Adrenal gland (tissue), 12 donors: ENCODE measurements around the gene LEUTX. TPM values are rescaled to one million over a fixed set of nuclear protein-coding genes. Genes with fewer than 3 reads are reported as not detected.

ENCODE experiments used
- DNase-seq, 7 donors: peaks; one replicate each; pipeline ENCODE4 v3.0.0-alpha.2; 2019 to 2020
- H3K27ac ChIP-seq, 5 donors: fragments of 200-600 bp; sonication (generic) in 4 of 5; 1 replicate in 3 of 5; 2 replicates in 2 of 5; pipeline versions ENCODE4 v1.5.1 to v1.8.0; 2016 to 2020; ENCODE audit warnings: mild to moderate bottlenecking in 1 of 5
- H3K27me3 ChIP-seq: fragments of 200-600 bp; 2 replicates; pipeline ENCODE4 v1.8.0; 2021
- H3K36me3 ChIP-seq, 2 donors: fragments of 200-600 bp; replicated peaks in 1 of 2; 1 replicate in 1 of 2; 2 replicates in 1 of 2; pipeline versions ENCODE4 v1.5.1 to v1.8.0; 2018 to 2022
- H3K4me1 ChIP-seq, 2 donors: fragments of 200-600 bp; replicated peaks in 1 of 2; 1 replicate in 1 of 2; 2 replicates in 1 of 2; pipeline versions ENCODE4 v1.5.1 to v1.8.0; 2018 to 2021
- H3K4me3 ChIP-seq, 4 donors: fragments of 200-600 bp; sonication (generic) in 3 of 4; one replicate each; pipeline ENCODE4 v1.5.1; 2016 to 2018
- H3K9me3 ChIP-seq, 3 donors: fragments of 200-600 bp; sonication (generic) in 1 of 3; replicated peaks in 1 of 3; 1 replicate in 2 of 3; 2 replicates in 1 of 3; pipeline versions ENCODE4 v1.5.1 to v1.8.0; 2016 to 2021
- POLR2A ChIP-seq, 2 donors: fragments of 450-650 bp; IDR thresholded peaks; one replicate each; pipeline ENCODE4 v1.6.1; 2017; ENCODE audit warnings: antibody characterized with exemption in 2 of 2, mild to moderate bottlenecking in 2 of 2, moderate library complexity in 1 of 2
- WGBS, 4 donors: extraction: QIAGEN DNeasy Blood & Tissue Kit in 2 of 4; methylation state at CpG; one replicate each; pipeline versions ENCODE4 v1.1.5 to v1.1.7; 2013 to 2017; 5-methylcytosine and 5-hydroxymethylcytosine counted together
- intact Hi-C, 2 donors: fragments of 100-400 bp; cut with DNase I; formaldehyde crosslinking; loops; one replicate each; pipeline versions ENCODE4 v1.14.1 to v1.15.0; 2022 to 2023
- polyA plus RNA-seq, 3 donors: library from polyadenylated mRNA; stranded (reverse); fragments of 200-250 nt in 2 of 3; fragments of 350-450 nt in 1 of 3; fragmentation: Illumina TruSeq in 1 of 3; extraction: RNeasy Lipid Tissue Mini Kit (QIAGEN cat#74804) in 1 of 3; gene quantifications; one replicate each; pipeline ENCODE4 v1.2.3, GENCODE V29; 2013 to 2014
- total RNA-seq, 9 donors: library from RNA; depleted of rRNA in 4 of 9; stranded (reverse); fragments of >200 nt in 4 of 9; fragments of 120-200 nt in 1 of 9; fragmentation: NEBNext Ultra II Directional in 1 of 9; extraction: Animal tissue kit (Norgen Biotek cat#: 25700) in 1 of 9; gene quantifications; one replicate each; pipeline versions ENCODE4 v1.1.0 to v1.2.4, GENCODE V29; 2013 to 2023
- TF ChIP-seq, protein P1 (sequence below), 6 experiments: fragments of 450-650 bp in 4 of 6; fragments of 200-600 bp in 2 of 6; sonication (generic) in 1 of 6; IDR thresholded peaks; 1 replicate in 5 of 6; 2 replicates in 1 of 6; pipeline versions ENCODE4 v1.5.1 to v1.8.0; 2016 to 2021; ENCODE audit warnings: antibody characterized with exemption in 6 of 6, mild to moderate bottlenecking in 2 of 6, moderate library complexity in 1 of 6
- donor health status: healthy with polysubstance abuse.
- donor health status: Bipolar disorder and iron deficiency.
- donor health status: DM: yes; HTN: yes; CAD: no.
- donor health status: DM: no; HTN: no; CAD: no.
- donor health status: DM: no; HTN: no; CAD: no.
- donor health status: DM: yes; HTN: yes; CAD: no.

The LEUTX gene
- total and polyA plus RNA-seq, 12 donors, result not detected

DNA sequence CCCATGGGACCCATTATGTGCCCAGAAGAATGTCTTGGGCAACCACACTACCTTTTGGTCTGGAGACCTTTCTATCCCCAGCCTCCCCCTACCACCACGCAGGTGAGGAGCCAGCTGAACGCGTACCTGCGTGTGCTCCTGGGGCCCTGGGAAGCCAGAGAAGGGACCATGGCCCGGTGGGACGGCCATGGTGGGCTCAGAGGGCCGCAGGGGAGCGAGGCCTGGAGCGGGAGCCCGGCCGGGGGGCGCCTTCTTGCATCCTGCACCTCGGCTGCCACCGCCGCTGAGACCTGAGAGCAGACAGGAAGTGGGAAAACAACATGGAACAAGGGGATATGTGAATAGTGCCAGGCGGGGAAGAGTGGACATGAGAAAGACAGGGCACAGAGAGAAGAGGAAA, 53.0 kb downstream of the LEUTX start:
- Histone ChIP-seq H3K27ac (no peak overlapping the region), H3K9me3 (no peaks in the 10 kb centered on the region), H3K4me1 (peaks cover 14 to 21% of the 10 kb centered on the region in 2 donors), H3K36me3 (peaks cover 0 to 72% of the 10 kb centered on the region in 2 donors), H3K27me3 (no peaks in the 10 kb centered on the region), H3K4me3 (no peak overlapping the region)
- no peak for TF ChIP-seq POLR2A (IDR thresholded peaks at IDR 0.05)
- TF ChIP-seq, protein P1, sequence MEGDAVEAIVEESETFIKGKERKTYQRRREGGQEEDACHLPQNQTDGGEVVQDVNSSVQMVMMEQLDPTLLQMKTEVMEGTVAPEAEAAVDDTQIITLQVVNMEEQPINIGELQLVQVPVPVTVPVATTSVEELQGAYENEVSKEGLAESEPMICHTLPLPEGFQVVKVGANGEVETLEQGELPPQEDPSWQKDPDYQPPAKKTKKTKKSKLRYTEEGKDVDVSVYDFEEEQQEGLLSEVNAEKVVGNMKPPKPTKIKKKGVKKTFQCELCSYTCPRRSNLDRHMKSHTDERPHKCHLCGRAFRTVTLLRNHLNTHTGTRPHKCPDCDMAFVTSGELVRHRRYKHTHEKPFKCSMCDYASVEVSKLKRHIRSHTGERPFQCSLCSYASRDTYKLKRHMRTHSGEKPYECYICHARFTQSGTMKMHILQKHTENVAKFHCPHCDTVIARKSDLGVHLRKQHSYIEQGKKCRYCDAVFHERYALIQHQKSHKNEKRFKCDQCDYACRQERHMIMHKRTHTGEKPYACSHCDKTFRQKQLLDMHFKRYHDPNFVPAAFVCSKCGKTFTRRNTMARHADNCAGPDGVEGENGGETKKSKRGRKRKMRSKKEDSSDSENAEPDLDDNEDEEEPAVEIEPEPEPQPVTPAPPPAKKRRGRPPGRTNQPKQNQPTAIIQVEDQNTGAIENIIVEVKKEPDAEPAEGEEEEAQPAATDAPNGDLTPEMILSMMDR (IDR thresholded peaks at IDR 0.05), result no peak
- no peak for DNase-seq
- intact Hi-C loops, result no loop called here
- WGBS, 4 donors, result 90 to 93% (median 90%) methylated on average over 16 of the region's 16 CpGs

DNA sequence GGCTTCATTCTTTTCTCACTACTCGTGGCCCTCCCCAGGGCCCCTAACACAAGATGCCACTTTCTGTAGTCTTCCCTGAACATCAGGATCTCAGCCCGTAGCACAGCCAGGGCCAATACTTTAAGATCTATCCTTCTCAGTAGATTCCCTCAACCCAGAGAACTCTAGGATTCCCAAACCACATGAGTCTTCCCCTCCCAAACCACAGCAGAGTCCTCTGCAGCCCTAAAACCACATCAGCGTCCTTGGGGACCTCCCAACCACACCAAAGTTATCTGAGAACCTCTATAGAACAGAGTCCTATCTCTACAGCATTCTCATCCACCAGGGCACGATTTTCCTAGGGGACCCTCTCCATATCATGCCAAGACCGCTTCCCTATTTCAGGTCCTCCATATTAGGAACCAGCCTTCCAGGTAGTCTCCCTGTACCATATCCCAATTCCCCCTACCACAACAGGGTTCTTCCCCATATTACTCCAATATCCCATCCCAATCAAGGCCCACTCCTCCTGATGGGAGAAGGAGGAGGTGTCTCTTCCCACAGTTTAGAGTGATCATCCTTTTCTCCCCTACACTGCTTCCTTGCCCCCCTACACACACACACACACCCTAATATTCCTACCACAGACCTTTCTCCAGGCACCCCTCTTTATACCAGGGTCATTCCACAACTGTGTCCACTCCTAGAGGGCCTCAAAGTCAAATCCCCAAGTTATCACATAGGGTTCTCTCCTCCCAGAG, 53.9 kb downstream of the LEUTX start:
- Histone ChIP-seq H3K4me3 (peak overlapping the region in 3 of 4 donors; percentile 53 to 91 (median 84)), H3K36me3 (peaks cover 0 to 72% of the 10 kb centered on the region in 2 donors), H3K27ac (peak overlapping the region in 3 of 5 donors; percentile 76 to 87 (median 83)), H3K4me1 (peaks cover 14 to 21% of the 10 kb centered on the region in 2 donors), H3K27me3 (no peaks in the 10 kb centered on the region), H3K9me3 (no peaks in the 10 kb centered on the region)
- intact Hi-C loops, result no loop called here
- 41 to 61% (median 54%) methylated on average over 5 of the region's 5 CpGs for WGBS, 4 donors
- DNase-seq, result no peak
- TF ChIP-seq, protein P1 (IDR thresholded peaks at IDR 0.05), result no peak
- TF ChIP-seq POLR2A (IDR thresholded peaks at IDR 0.05), result no peak

DNA sequence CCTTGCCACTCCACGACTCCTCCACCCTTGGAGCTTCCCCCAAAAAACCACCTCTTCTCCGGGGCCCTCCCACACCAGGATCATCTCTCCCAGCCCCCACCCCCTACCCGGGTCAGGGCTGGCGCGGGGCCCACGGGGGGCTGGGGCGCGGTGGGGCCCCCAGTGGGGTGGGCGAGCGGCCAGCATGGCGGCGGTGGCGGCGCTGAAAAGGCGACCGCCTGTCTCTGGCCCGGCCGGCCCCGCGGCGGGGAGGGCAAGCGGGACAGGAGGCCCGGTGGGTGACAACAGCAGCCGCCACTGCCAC, 54.5 kb downstream of the LEUTX start:
- no peak for TF ChIP-seq POLR2A (IDR thresholded peaks at IDR 0.05)
- TF ChIP-seq, protein P1 (IDR thresholded peaks at IDR 0.05), result no peak
- peak overlapping the region in 4 of 5 donors; percentile 44 to 87 (median 80) for H3K27ac ChIP-seq
- peaks cover 14 to 21% of the 10 kb centered on the region in 2 donors for H3K4me1 ChIP-seq
- WGBS, 4 donors, result 0 to 3% (median 1%) methylated on average over 2 to 24 of the region's 24 CpGs
- intact Hi-C loops, result no loop called here
- H3K36me3 ChIP-seq, result peaks cover 0 to 72% of the 10 kb centered on the region in 2 donors
- peak overlapping the region; percentile 53 to 91 (median 83) for H3K4me3 ChIP-seq
- DNase-seq, result no peak
- no peaks in the 10 kb centered on the region for H3K9me3 ChIP-seq
- no peaks in the 10 kb centered on the region for H3K27me3 ChIP-seq

DNA sequence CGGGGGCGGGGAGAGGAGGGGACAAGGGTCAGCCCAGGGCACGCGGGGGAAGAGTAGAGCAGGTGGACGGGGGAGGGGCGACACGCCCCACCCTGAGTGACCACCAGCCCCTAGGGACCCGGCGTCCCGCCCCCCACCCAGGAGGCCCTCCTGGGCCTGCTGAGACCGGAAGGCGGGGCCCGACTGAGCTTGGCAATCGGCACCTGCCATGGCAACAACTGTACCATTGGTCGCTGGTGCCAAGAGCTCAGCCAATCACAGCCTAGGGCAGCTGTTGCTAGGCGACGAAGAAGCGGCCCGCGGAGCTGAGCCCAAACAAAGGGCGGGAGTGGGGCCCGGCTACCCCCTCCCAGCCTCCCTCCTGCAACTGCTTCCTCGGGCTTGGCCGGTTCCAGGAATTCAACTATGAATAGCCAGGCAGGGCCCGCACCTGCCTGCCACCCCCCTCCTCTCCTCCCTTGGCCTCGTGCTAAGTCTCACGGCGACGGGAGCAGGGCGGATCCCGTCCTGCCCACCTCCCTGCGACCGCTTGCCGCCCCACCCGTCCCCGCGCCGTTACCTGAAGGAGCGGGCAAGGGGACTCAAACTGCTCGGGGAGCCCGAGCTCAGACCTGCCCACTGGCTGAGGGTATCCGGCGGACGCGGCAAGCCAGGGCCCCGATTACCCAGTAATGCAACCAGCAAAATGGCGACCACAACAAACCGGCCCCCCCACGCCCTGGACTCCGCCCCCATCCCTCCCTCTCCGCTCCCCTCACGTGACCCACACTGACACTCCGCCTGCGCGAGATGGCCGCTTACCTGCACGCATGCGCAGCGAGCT, 55.0 kb downstream of the LEUTX start, which contains the start of gene DYRK1B:
TSS of gene DYRK1B (minus strand) at position 699 of the 823 bp plus-strand sequence. CDS start 2,295 bp downstream, outside the sequence.
- 0 to 1% (median 1%) methylated on average over 19 to 58 of the region's 59 CpGs for WGBS, 4 donors
- intact Hi-C loops, result no loop called here

More for the DNA sequence above, 55.0 kb downstream of the LEUTX start, which contains the start of gene DYRK1B:
- Histone ChIP-seq H3K4me3 (peak within 1 kb of the TSS; percentile 53 to 91 (median 83)), H3K9me3 (no peaks in the 10 kb centered on the region), H3K27me3 (no peaks in the 10 kb centered on the region), H3K4me1 (peaks cover 14 to 21% of the 10 kb centered on the region in 2 donors), H3K27ac (peak within 1 kb of the TSS in 4 of 5 donors; percentile 65 to 87 (median 80)), H3K36me3 (peaks cover 0 to 70% of the 10 kb centered on the region in 2 donors)
- peak; percentile 98 to 99 (median 99) for DNase-seq
- peak in 1 of 2 donors; percentile 41 for TF ChIP-seq POLR2A (IDR thresholded peaks at IDR 0.05)
- TF ChIP-seq, protein P1 (IDR thresholded peaks at IDR 0.05), result no peak
